A549 (cell line): Measurements from ENCODE around the gene CRYM. TPM values are rescaled to one million over a fixed set of nuclear protein-coding genes. Genes with fewer than 3 reads are reported as not detected.

Experiments used
- ATAC-seq, 2 experiments: fragments of 200-7000 bp in 1 of 2; fragments of >200 bp in 1 of 2; cut with Nextera tagmentation in 1 of 2; cut with Tn5 transposase in 1 of 2; 3 replicates each; pipeline versions ENCODE4 v1.8.0 to v1.9.1; 2018 to 2020; ENCODE audit warnings: mild to moderate bottlenecking in 1 of 2, moderate library complexity in 1 of 2
- CTCF ChIA-PET: fragments of 300-600 bp; sonication (Branson Sonifier 250); formaldehyde crosslinking; extraction: SDS; loops from one replicate; lab custom pipeline; 2021; ENCODE audit warnings: antibody characterized with exemption, inconsistent platforms; lab: Yijun Ruan, JAX
- POLR2A ChIA-PET: fragments of 350-600 bp; formaldehyde crosslinking; extraction: SDS; loops from one replicate; lab custom pipeline; 2021; ENCODE audit warnings: antibody characterized with exemption, inconsistent platforms; lab: Yijun Ruan, JAX
- DNase-seq, 2 experiments: peaks; one replicate each; pipeline versions ENCODE4 v3.0.0 to v3.0.0-alpha.2; 2011 to 2016; ENCODE audit warnings: low read depth in 1 of 2, low spot score in 1 of 2
- FAIRE-seq: peaks from 2 replicates; lab custom pipeline; 2011; peaks lifted over from hg19 to GRCh38; lab: Jason Lieb, UNC
- H3K27ac ChIP-seq, 2 experiments: fragments of >200 bp; sonication (Bioruptor Twin); formaldehyde crosslinking; 3 replicates each; pipeline ENCODE4 v1.5.1; 2016 to 2017
- H3K4me1 ChIP-seq: fragments of >200 bp; sonication (Bioruptor Twin); formaldehyde crosslinking; 3 replicates; pipeline ENCODE4 v1.6.1; 2016
- H3K4me2 ChIP-seq: fragments of >200 bp; sonication (Bioruptor Twin); formaldehyde crosslinking; 3 replicates; pipeline ENCODE4 v1.6.1; 2016
- H3K4me3 ChIP-seq: fragments of >200 bp; sonication (Bioruptor Twin); formaldehyde crosslinking; 3 replicates; pipeline ENCODE4 v1.5.1; 2016
- H3K9me3 ChIP-seq: fragments of >200 bp; sonication (Bioruptor Twin); formaldehyde crosslinking; 3 replicates; pipeline ENCODE4 v1.6.1; 2016
- CHD2 ChIP-seq: fragments of 150-350 bp; IDR thresholded peaks from 2 replicates; pipeline ENCODE4 v1.6.1; 2014; ENCODE audit warnings: low read length; ENCODE audit not compliant: partially characterized antibody
- CHD4 ChIP-seq: fragments of 200-600 bp; sonication (generic); IDR thresholded peaks from 2 replicates; pipeline ENCODE4 v1.6.1; 2016; ENCODE audit warnings: antibody characterized with exemption, mild to moderate bottlenecking, borderline replicate concordance
- EHF ChIP-seq: fragments of 250-450 bp; sonication (Bioruptor Pico); IDR thresholded peaks from 2 replicates; pipeline ENCODE4 v1.5.0; 2020; ENCODE audit warnings: mild to moderate bottlenecking
- ESRRA ChIP-seq: fragments of 150-350 bp; IDR thresholded peaks from 2 replicates; pipeline ENCODE4 v1.6.1; 2014; ENCODE audit warnings: mild to moderate bottlenecking, low read length, borderline replicate concordance
- FOSB ChIP-seq: fragments of 250-450 bp; sonication (Bioruptor Pico); IDR thresholded peaks from 2 replicates; pipeline ENCODE4 v1.5.0; 2020; ENCODE audit warnings: mild to moderate bottlenecking, moderate library complexity
- HDAC2 ChIP-seq: fragments of 200-600 bp; sonication (generic); IDR thresholded peaks from 2 replicates; pipeline ENCODE4 v1.6.1; 2016
- HEYL ChIP-seq: fragments of 250-450 bp; sonication (Bioruptor Pico); IDR thresholded peaks from 2 replicates; pipeline ENCODE4 v1.8.0; 2021; ENCODE audit warnings: mild to moderate bottlenecking, moderate library complexity
- HOXB13 ChIP-seq: fragments of 250-450 bp; sonication (Bioruptor Pico); IDR thresholded peaks from 2 replicates; pipeline ENCODE4 v1.5.0; 2020; ENCODE audit warnings: low read depth, mild to moderate bottlenecking, moderate library complexity
- HOXB5 ChIP-seq: fragments of 250-450 bp; sonication (Bioruptor Pico); IDR thresholded peaks from 2 replicates; pipeline ENCODE4 v1.5.0; 2020; ENCODE audit warnings: mild to moderate bottlenecking, moderate library complexity
- JUNB ChIP-seq: fragments of >200 bp; sonication (Bioruptor Twin); formaldehyde crosslinking; IDR thresholded peaks from 2 replicates; pipeline ENCODE4 v1.6.1; 2016
- KDM5A ChIP-seq: fragments of 200-600 bp; sonication (generic); IDR thresholded peaks from 2 replicates; pipeline ENCODE4 v1.6.1; 2016; ENCODE audit warnings: antibody characterized with exemption, mild to moderate bottlenecking
- MAFK ChIP-seq: fragments of 450-650 bp; IDR thresholded peaks from 2 replicates; pipeline ENCODE4 v1.6.1; 2014; ENCODE audit not compliant: partially characterized antibody
- MAX ChIP-seq: IDR thresholded peaks from 2 replicates; pipeline ENCODE4 v1.6.1; 2012
- PHF8 ChIP-seq: fragments of 200-600 bp; sonication (generic); IDR thresholded peaks from 2 replicates; pipeline ENCODE4 v1.6.1; 2016; ENCODE audit warnings: low read depth, mild to moderate bottlenecking, antibody characterized with exemption, moderate library complexity, borderline replicate concordance
- POLR2AphosphoS2 ChIP-seq: conservative IDR thresholded peaks from 2 replicates; pipeline ENCODE4 v1.6.1; 2012; ENCODE audit warnings: low read length, improper control_type of control experiment, inconsistent platforms
- RNF2 ChIP-seq: fragments of 200-600 bp; sonication (generic); IDR thresholded peaks from 2 replicates; pipeline ENCODE4 v1.6.1; 2016; ENCODE audit warnings: low read depth, mild to moderate bottlenecking, antibody characterized with exemption, moderate library complexity, borderline replicate concordance
- TFCP2L1 ChIP-seq: fragments of 250-450 bp; sonication (Bioruptor Pico); IDR thresholded peaks from 2 replicates; pipeline ENCODE4 v1.5.0; 2021; ENCODE audit warnings: mild to moderate bottlenecking
- USF2 ChIP-seq: fragments of 450-650 bp; IDR thresholded peaks from 2 replicates; pipeline ENCODE4 v1.6.1; 2014; ENCODE audit warnings: antibody characterized with exemption
- ZFP36 ChIP-seq: fragments of 450-650 bp; IDR thresholded peaks from 2 replicates; pipeline ENCODE4 v1.6.1; 2014; ENCODE audit warnings: borderline replicate concordance; ENCODE audit not compliant: partially characterized antibody
- WGBS: methylation state at CpG from one replicate; pipeline ENCODE4 v1.1.6; 2017; ENCODE audit errors: missing lambda C conversion rate; 5-methylcytosine and 5-hydroxymethylcytosine counted together
- polyA plus RNA-seq, 4 experiments: library from polyadenylated mRNA; depleted of rRNA in 3 of 4; stranded (reverse); fragments of >200 nt; fragmentation: RNase III in 1 of 4; extraction: RNeasy Plus Mini Kit Qiagen cat#74134 plus additional on column Dnase treatment in 1 of 4; gene quantifications; 2 replicates in 3 of 4; 3 replicates in 1 of 4; pipeline ENCODE4 v1.2.3, GENCODE V29; 2011 to 2017
- TF ChIP-seq, protein P1 (sequence below): fragments of 150-350 bp; IDR thresholded peaks from 2 replicates; pipeline ENCODE4 v1.6.1; 2014; ENCODE audit warnings: low read depth, mild to moderate bottlenecking, low read length

The CRYM gene
- polyA plus RNA-seq, 2 of the 4 experiments (the other 2 are of a cell fraction): 0.98 to 3.1 TPM

- H3K4me3 ChIP-seq: peak within 1 kb of the TSS; percentile 20; the same call in 1 of the 3 replicates
- 23% methylated on average over 11 of the region's 11 CpGs for WGBS
- TF ChIP-seq USF2: no peak
- no peak for TF ChIP-seq MAFK
- no peak for TF ChIP-seq HOXB5 (CRISPR knock-in tag)
- TF ChIP-seq, protein P1, sequence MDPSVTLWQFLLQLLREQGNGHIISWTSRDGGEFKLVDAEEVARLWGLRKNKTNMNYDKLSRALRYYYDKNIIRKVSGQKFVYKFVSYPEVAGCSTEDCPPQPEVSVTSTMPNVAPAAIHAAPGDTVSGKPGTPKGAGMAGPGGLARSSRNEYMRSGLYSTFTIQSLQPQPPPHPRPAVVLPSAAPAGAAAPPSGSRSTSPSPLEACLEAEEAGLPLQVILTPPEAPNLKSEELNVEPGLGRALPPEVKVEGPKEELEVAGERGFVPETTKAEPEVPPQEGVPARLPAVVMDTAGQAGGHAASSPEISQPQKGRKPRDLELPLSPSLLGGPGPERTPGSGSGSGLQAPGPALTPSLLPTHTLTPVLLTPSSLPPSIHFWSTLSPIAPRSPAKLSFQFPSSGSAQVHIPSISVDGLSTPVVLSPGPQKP: no peak
- no peak for TF ChIP-seq JUNB
- TF ChIP-seq HOXB13 (CRISPR knock-in tag): no peak
- no peak for TF ChIP-seq KDM5A
- TF ChIP-seq CHD2: no peak
- no peak for TF ChIP-seq HEYL (CRISPR knock-in tag)
- TF ChIP-seq TFCP2L1 (CRISPR knock-in tag): no peak
- no peak for TF ChIP-seq MAX
- TF ChIP-seq, all 56 proteins: peak for 0
- ChIA-PET POLR2A (no interaction called here), CTCF (interaction anchor here (1.2 to 1.5 kb wide), 2 partner anchors 44 to 67 kb away, joined by 3 to 4 read pairs; partner anchors contain the start of gene CRYM)
- peak in 1 of 2 experiments; percentile 53; a peak in 3 of 6 replicates for ATAC-seq
- Histone ChIP-seq H3K9me3 (no peaks in the 10 kb centered on the region), H3K27ac (0 out of 6 replicates have a peak within 1 kb of the TSS, but pooled peaks of 1 of the 2 experiments have one; percentile 35), H3K4me1 (0 out of 3 replicates have a peak, but pooled peaks cover 6% of the 10 kb centered on the region), H3K4me2 (peak within 1 kb of the TSS; percentile 62)
- DNase-seq: peak in 1 of 2 experiments; percentile 26
- no peak for FAIRE-seq
These were observed 44.5 kb downstream of the CRYM start, which contains the start of gene ANKS4B for GRCh38 chr16:21233521-21234150. Gene ANKS4B, plus strand, starts transcription at chr16:21233699. Its CDS starts 39 bp downstream, at chr16:21233738.

GRCh38 chr16:21233045-21233520, 45.0 kb downstream of the CRYM start:
- ChIA-PET POLR2A (no interaction called here), CTCF (interaction anchor here (1.5 kb wide), 1 partner anchor 67 kb away, joined by 4 read pairs; no protein-coding TSS in a partner anchor)
- H3K4me2 ChIP-seq: peak overlapping the region; percentile 62
- DNase-seq (no peak), ATAC-seq (no peak), FAIRE-seq (no peak)
- no peaks in the 10 kb centered on the region for H3K9me3 ChIP-seq
- H3K27ac ChIP-seq: no peak overlapping the region
- 0 out of 3 replicates have a peak, but pooled peaks cover 6% of the 10 kb centered on the region for H3K4me1 ChIP-seq
- H3K4me3 ChIP-seq: no peak overlapping the region; the same call in 2 of the 3 replicates
- TF ChIP-seq PHF8 (no peak), ESRRA (no peak), RNF2 (no peak), ZFP36 (no peak), FOSB (CRISPR knock-in tag) (no peak), MAX (no peak)
- WGBS: 86% methylated on average over 1 of the region's 1 CpG

- 68% methylated on average over 2 of the region's 2 CpGs for WGBS
- FAIRE-seq: no peak
- CTCF ChIA-PET: interaction anchor here (0.7 to 2.9 kb wide), 2 partner anchors 29 to 50 kb away, joined by 3 to 10 read pairs; partner anchors contain the start of gene CRYM
- no peak for DNase-seq
- no peak for ATAC-seq
- no peak for TF ChIP-seq FOSB (CRISPR knock-in tag)
- TF ChIP-seq POLR2AphosphoS2: no peak
- TF ChIP-seq USF2: no peak
- no peak for TF ChIP-seq HDAC2
- TF ChIP-seq CHD4: no peak
- no peak for TF ChIP-seq EHF
- TF ChIP-seq, all 56 proteins: peak for 0
- Histone ChIP-seq H3K4me2 (no peak overlapping the region), H3K9me3 (no peaks in the 10 kb centered on the region), H3K4me1 (peaks cover under 1% of the 10 kb centered on the region; the same call in 1 of the 3 replicates), H3K4me3 (no peak overlapping the region), H3K27ac (no peak overlapping the region)
- POLR2A ChIA-PET: no interaction called here
These were observed 49.7 kb downstream of the CRYM start for GRCh38 chr16:21228361-21228872.
